HG02938 (cell line): ENCODE data around the gene FASTKD2.

Experiments used
- ATAC-seq: cut with Tn5 transposase; IDR thresholded peaks from one replicate; pipeline ENCODE4 v1.9.1; 2021; ENCODE audit warnings: mild to moderate bottlenecking, moderate library complexity; ENCODE audit not compliant: unreplicated experiment

The FASTKD2 gene

DNA sequence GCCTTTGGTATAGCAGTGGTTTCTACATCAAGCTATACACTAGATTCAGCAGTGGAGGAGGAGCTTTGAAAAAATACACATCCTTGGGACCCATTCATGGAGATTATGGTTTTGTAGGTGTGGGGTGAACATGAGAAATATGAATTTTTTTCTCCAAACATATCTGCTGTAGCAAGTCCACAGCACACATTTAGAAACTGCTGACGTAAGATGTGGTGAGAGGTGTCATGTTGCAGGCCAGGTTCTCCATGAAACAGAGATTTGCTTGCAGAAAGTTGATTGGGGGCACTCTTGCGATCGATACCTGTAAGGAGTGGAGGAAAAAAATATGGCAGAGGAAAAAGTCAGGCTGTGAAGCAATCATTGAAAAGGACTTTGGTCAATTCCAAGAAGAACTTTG is 67.9 kb downstream of the FASTKD2 start:
- no peak for ATAC-seq

DNA sequence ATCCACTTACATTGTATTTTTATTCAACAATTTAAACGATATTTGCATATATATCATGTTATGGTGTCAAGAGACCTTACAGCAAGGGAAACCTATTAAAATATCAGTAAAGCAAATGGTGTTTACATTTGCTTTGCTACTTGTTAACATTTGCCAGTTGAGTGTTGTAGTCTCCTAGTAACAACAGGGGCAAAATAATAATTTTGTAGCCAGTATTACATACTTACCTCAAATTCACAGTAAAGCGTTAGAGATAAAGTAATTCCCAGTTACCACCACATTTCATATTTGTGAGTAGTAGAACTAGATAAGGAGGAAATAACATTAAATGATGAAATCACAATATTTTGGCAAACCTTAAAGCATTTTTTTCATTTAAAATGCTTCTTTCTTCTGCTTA is 71.3 kb downstream of the FASTKD2 start:
- no peak for ATAC-seq

DNA sequence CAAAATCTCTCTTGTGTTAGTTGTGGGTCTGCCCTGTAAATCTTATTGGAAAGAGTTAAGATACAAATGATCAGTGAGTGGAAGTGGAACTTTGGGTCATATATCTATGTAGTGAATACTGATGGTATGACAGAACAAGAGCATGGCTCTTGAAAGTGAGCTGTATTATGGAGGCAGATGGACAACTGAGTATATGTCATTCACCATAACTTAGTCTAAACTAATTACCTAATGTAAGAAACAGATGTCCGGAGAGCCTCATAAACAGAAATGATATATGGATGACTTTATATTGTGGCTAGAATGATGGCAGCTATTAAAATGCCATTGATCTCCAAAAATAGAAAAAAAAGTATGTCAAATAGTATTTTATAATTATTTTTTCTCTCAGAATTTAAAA is 72.4 kb downstream of the FASTKD2 start:
- no peak for ATAC-seq

- no peak for ATAC-seq
Measured at GRCh38 chr2:206838690-206839089, 73.3 kb downstream of the FASTKD2 start.

GRCh38 chr2:206840999-206841398 is 75.6 kb downstream of the FASTKD2 start:
- ATAC-seq = no peak
